ENCODE results near the gene KMT2C. TPM values are rescaled to one million over a fixed set of nuclear protein-coding genes. Genes with fewer than 3 reads are reported as not detected.

KMT2C gene
- total and polyA plus RNA-seq, 2 of the 8 experiments (the other 6 are each of a cell fraction or from before 2014, with no cell fraction given) = 9.1 to 40.8 TPM

DNA sequence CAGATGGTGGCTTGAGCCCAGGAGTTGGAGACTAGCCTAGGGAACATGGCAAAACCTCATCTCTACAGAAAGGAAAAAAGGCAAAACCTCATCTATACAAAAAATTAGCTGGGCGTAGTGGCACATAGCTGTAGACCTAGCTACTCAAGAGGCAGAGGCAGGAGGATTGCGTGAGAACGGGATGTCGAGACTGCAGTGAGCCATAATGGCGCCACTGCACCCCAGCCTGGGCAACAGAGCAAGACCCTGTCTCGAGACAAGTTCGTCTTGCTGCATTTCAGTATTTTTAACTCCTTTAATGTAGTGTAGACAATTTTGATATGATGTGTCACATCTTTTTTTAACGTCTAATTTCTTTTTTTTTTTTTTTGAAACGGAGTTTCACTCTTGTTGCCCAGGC is 31.4 kb upstream of the KMT2C start:
- Histone ChIP-seq H3K23ac (ENCODE audit: insufficient read length) (no peak overlapping the region), H4K5ac (ENCODE audit: insufficient read length, low read depth, low read length) (no peak overlapping the region), H3K4ac (replicated peaks; ENCODE audit: insufficient read length, low read depth, low read length) (no peak overlapping the region), H3K9ac (replicated peaks in 1 of 4; ENCODE audit: extremely low read depth in 1 of 4, low read depth in 3 of 4, low read length in 3 of 4) (no peak overlapping the region), H3K4me1 (replicated peaks in 1 of 4; ENCODE audit: control insufficient read depth in 3 of 4, insufficient read depth in 4 of 4, low read length in 3 of 4) (peaks cover 0 to 3% (median 1%) of the 10 kb centered on the region in 4 experiments; a peak in 3 of 7 replicates), H4K91ac (replicated peaks; ENCODE audit: insufficient read length, low read length) (no peak overlapping the region), H3K4me2 (ENCODE audit: insufficient read depth in 1 of 2, low read depth in 2 of 2, low read length in 2 of 2) (no peak overlapping the region), H3K14ac (ENCODE audit: insufficient read length) (no peak overlapping the region), H4K20me1 (replicated peaks in 1 of 2; ENCODE audit: control insufficient read depth in 1 of 2, insufficient read depth in 2 of 2, low read length in 2 of 2) (no peaks in the 10 kb centered on the region), H2BK15ac (ENCODE audit: low read length) (no peak overlapping the region), H3K23me2 (ENCODE audit: low read depth, low read length) (peaks cover 6% of the 10 kb centered on the region; the same call in 1 of the 2 replicates), H3K27ac (ENCODE audit: low read depth, low read length) (no peak overlapping the region), H3K79me1 (ENCODE audit: low read depth, low read length) (no peaks in the 10 kb centered on the region), H3K9me3 (ENCODE audit: insufficient read depth in 2 of 2, low read depth in 1 of 2, low read length in 1 of 2) (peaks cover 9 to 11% of the 10 kb centered on the region in 2 experiments; a peak in 2 of 4 replicates), H2AK5ac (ENCODE audit: low read depth, low read length) (no peak overlapping the region), H3K27me3 (replicated peaks in 1 of 4; ENCODE audit: control insufficient read depth in 3 of 4, extremely low read depth in 1 of 4, insufficient read depth in 3 of 4, low read length in 3 of 4) (no peaks in the 10 kb centered on the region), H2AFZ (ENCODE audit: low read length) (no peak overlapping the region), H3K56ac (replicated peaks; ENCODE audit: insufficient read length, low read depth, low read length) (no peak overlapping the region), H2BK12ac (ENCODE audit: low read depth, low read length) (no peak overlapping the region), H2BK20ac (ENCODE audit: low read length) (no peak overlapping the region), H3K4me3 (ENCODE audit: extremely low read depth in 1 of 4, insufficient read depth in 2 of 4, low read depth in 3 of 4, low read length in 4 of 4) (no peak overlapping the region), H4K8ac (ENCODE audit: extremely low read depth, insufficient read depth, low read length) (no peak overlapping the region), H3K18ac (ENCODE audit: extremely low read depth, low read length) (no peak overlapping the region), H2BK5ac (ENCODE audit: low read depth, low read length) (no peak overlapping the region), H2BK120ac (replicated peaks; ENCODE audit: low read depth, low read length) (no peak overlapping the region), H3K79me2 (ENCODE audit: control insufficient read depth in 1 of 2, insufficient read depth in 2 of 2, low read length in 2 of 2) (no peaks in the 10 kb centered on the region), H3K36me3 (ENCODE audit: control insufficient read depth in 2 of 4, insufficient read depth in 4 of 4, low read length in 3 of 4) (no peaks in the 10 kb centered on the region)
- FAIRE-seq = no peak
- ChIA-PET POLR2A (ENCODE audit: partially characterized antibody) (no interaction called here), CTCF (ENCODE audit: partially characterized antibody) (interaction anchor here (0.6 to 0.9 kb wide), 2 partner anchors 29 to 155 kb away, joined by 3 to 4 read pairs; no protein-coding TSS in a partner anchor)
- TF ChIP-seq SAP30 (IDR thresholded peaks at IDR 0.05; ENCODE audit: insufficient read depth, insufficient replicate concordance, low read length) (no peak), JUND (IDR thresholded peaks at IDR 0.05; ENCODE audit: low read length) (no peak), RXRA (IDR thresholded peaks at IDR 0.05; ENCODE audit: insufficient read depth, low read depth, low read length) (no peak), KDM4A (IDR thresholded peaks at IDR 0.05; ENCODE audit: low read depth, low read length, severe bottlenecking) (no peak), RFX5 (IDR thresholded peaks at IDR 0.05; ENCODE audit: borderline replicate concordance, low read depth, low read length) (no peak), HDAC2 (IDR thresholded peaks at IDR 0.05; ENCODE audit: borderline replicate concordance in 1 of 2, low read depth in 2 of 2, low read length in 2 of 2) (no peak), SP1 (IDR thresholded peaks at IDR 0.05; ENCODE audit: low read depth, low read length) (no peak)
- TF ChIP-seq, protein P1, sequence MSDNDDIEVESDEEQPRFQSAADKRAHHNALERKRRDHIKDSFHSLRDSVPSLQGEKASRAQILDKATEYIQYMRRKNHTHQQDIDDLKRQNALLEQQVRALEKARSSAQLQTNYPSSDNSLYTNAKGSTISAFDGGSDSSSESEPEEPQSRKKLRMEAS (IDR thresholded peaks at IDR 0.05) = no peak
- DNase-seq (ENCODE audit: low read depth in 1 of 2, low spot score in 2 of 2) = no peak
- WGBS, 2 experiments (ENCODE audit: extremely low coverage in 1 of 2, insufficient coverage in 1 of 2, insufficient read length in 1 of 2, insufficient replicate concordance in 2 of 2, low coverage in 1 of 2, low lambda C conversion rate in 2 of 2, missing lambda C conversion rate in 1 of 2) = 95% methylated on average over 9 of the region's 9 CpGs; no CpG with 5 or more reads in 1 of the 2 experiments

All from H1 (cell line).